Measurements from ENCODE around the gene KCNQ4.

Gene KCNQ4

GRCh38 chr1:40798366-40799281, 15.0 kb downstream of the KCNQ4 start:
- no peaks in the 10 kb centered on the region for H3K36me3 ChIP-seq (ENCODE audit: insufficient read depth, low read length)
- no peaks in the 10 kb centered on the region for H3K9me3 ChIP-seq (ENCODE audit: low read length)
- H3K4me1 ChIP-seq (ENCODE audit: insufficient read depth, low read length): peaks cover 11% of the 10 kb centered on the region
- no peak overlapping the region for H2AFZ ChIP-seq (ENCODE audit: low read depth, low read length)
- H3K27me3 ChIP-seq (ENCODE audit: insufficient read depth, low read length): peaks cover 6% of the 10 kb centered on the region
- H3K4me3 ChIP-seq (ENCODE audit: low read length): no peak overlapping the region

GRCh38 chr1:40799351-40799867, 15.8 kb downstream of the KCNQ4 start:
- peaks cover 4% of the 10 kb centered on the region for H3K27me3 ChIP-seq (ENCODE audit: insufficient read depth, low read length)
- H2AFZ ChIP-seq (ENCODE audit: low read depth, low read length): no peak overlapping the region
- H3K4me3 ChIP-seq (ENCODE audit: low read length): no peak overlapping the region
- H3K36me3 ChIP-seq (ENCODE audit: insufficient read depth, low read length): no peaks in the 10 kb centered on the region
- no peaks in the 10 kb centered on the region for H3K9me3 ChIP-seq (ENCODE audit: low read length)
- H3K4me1 ChIP-seq (ENCODE audit: insufficient read depth, low read length): peaks cover 11% of the 10 kb centered on the region

- H3K36me3 ChIP-seq (ENCODE audit: insufficient read depth, low read length): no peaks in the 10 kb centered on the region
- peaks cover 15% of the 10 kb centered on the region for H3K4me1 ChIP-seq (ENCODE audit: insufficient read depth, low read length)
- H3K9me3 ChIP-seq (ENCODE audit: low read length): no peaks in the 10 kb centered on the region
- H3K4me3 ChIP-seq (ENCODE audit: low read length): no peak overlapping the region
- H3K27me3 ChIP-seq (ENCODE audit: insufficient read depth, low read length): peaks cover 4% of the 10 kb centered on the region
- H2AFZ ChIP-seq (ENCODE audit: low read depth, low read length): no peak overlapping the region
Observed at GRCh38 chr1:40801742-40802077, 18.1 kb downstream of the KCNQ4 start.

GRCh38 chr1:40802078-40802741, 18.6 kb downstream of the KCNQ4 start:
- H3K4me3 ChIP-seq (ENCODE audit: low read length): no peak overlapping the region
- no peak overlapping the region for H2AFZ ChIP-seq (ENCODE audit: low read depth, low read length)
- peaks cover 17% of the 10 kb centered on the region for H3K4me1 ChIP-seq (ENCODE audit: insufficient read depth, low read length)
- H3K9me3 ChIP-seq (ENCODE audit: low read length): no peaks in the 10 kb centered on the region
- no peaks in the 10 kb centered on the region for H3K36me3 ChIP-seq (ENCODE audit: insufficient read depth, low read length)
- H3K27me3 ChIP-seq (ENCODE audit: insufficient read depth, low read length): peaks cover 4% of the 10 kb centered on the region

GRCh38 chr1:40802742-40803113, 19.1 kb downstream of the KCNQ4 start:
- H3K4me3 ChIP-seq (ENCODE audit: low read length): no peak overlapping the region
- no peak overlapping the region for H2AFZ ChIP-seq (ENCODE audit: low read depth, low read length)
- peaks cover 22% of the 10 kb centered on the region for H3K4me1 ChIP-seq (ENCODE audit: insufficient read depth, low read length)
- H3K9me3 ChIP-seq (ENCODE audit: low read length): no peaks in the 10 kb centered on the region
- peaks cover 4% of the 10 kb centered on the region for H3K27me3 ChIP-seq (ENCODE audit: insufficient read depth, low read length)
- no peaks in the 10 kb centered on the region for H3K36me3 ChIP-seq (ENCODE audit: insufficient read depth, low read length)

GRCh38 chr1:40803447-40803846, 19.9 kb downstream of the KCNQ4 start:
- H3K9me3 ChIP-seq (ENCODE audit: low read length): no peaks in the 10 kb centered on the region
- H2AFZ ChIP-seq (ENCODE audit: low read depth, low read length): no peak overlapping the region
- no peak overlapping the region for H3K4me3 ChIP-seq (ENCODE audit: low read length)
- peaks cover 24% of the 10 kb centered on the region for H3K4me1 ChIP-seq (ENCODE audit: insufficient read depth, low read length)
- no peaks in the 10 kb centered on the region for H3K36me3 ChIP-seq (ENCODE audit: insufficient read depth, low read length)
- H3K27me3 ChIP-seq (ENCODE audit: insufficient read depth, low read length): peaks cover 4% of the 10 kb centered on the region

- Histone ChIP-seq H3K9me3 (ENCODE audit: low read length) (no peaks in the 10 kb centered on the region), H3K27me3 (ENCODE audit: insufficient read depth, low read length) (peaks cover 6% of the 10 kb centered on the region), H3K4me1 (ENCODE audit: insufficient read depth, low read length) (peaks cover 24% of the 10 kb centered on the region), H3K36me3 (ENCODE audit: insufficient read depth, low read length) (no peaks in the 10 kb centered on the region), H2AFZ (ENCODE audit: low read depth, low read length) (no peak overlapping the region), H3K4me3 (ENCODE audit: low read length) (no peak overlapping the region)
Observed at GRCh38 chr1:40803902-40804301, 20.3 kb downstream of the KCNQ4 start.

- Histone ChIP-seq H3K27me3 (ENCODE audit: insufficient read depth, low read length) (peaks cover 7% of the 10 kb centered on the region), H3K9me3 (ENCODE audit: low read length) (no peaks in the 10 kb centered on the region), H3K4me1 (ENCODE audit: insufficient read depth, low read length) (peaks cover 17% of the 10 kb centered on the region)
Observed at GRCh38 chr1:40806240-40806639, 22.7 kb downstream of the KCNQ4 start.

GRCh38 chr1:40806731-40807695, 23.4 kb downstream of the KCNQ4 start:
- Histone ChIP-seq H3K36me3 (ENCODE audit: insufficient read depth, low read length) (no peaks in the 10 kb centered on the region), H3K27me3 (ENCODE audit: insufficient read depth, low read length) (peaks cover 9% of the 10 kb centered on the region), H3K4me3 (ENCODE audit: low read length) (no peak overlapping the region), H2AFZ (ENCODE audit: low read depth, low read length) (no peak overlapping the region), H3K9me3 (ENCODE audit: low read length) (no peaks in the 10 kb centered on the region), H3K4me1 (ENCODE audit: insufficient read depth, low read length) (peaks cover 15% of the 10 kb centered on the region)

More at GRCh38 chr1:40806240-40806639, 22.7 kb downstream of the KCNQ4 start:
- H3K4me3 ChIP-seq (ENCODE audit: low read length): no peak overlapping the region
- H2AFZ ChIP-seq (ENCODE audit: low read depth, low read length): no peak overlapping the region
- H3K36me3 ChIP-seq (ENCODE audit: insufficient read depth, low read length): no peaks in the 10 kb centered on the region

- H3K4me1 ChIP-seq (ENCODE audit: insufficient read depth, low read length): peaks cover 13% of the 10 kb centered on the region
- H3K27me3 ChIP-seq (ENCODE audit: insufficient read depth, low read length): peaks cover 12% of the 10 kb centered on the region
- H2AFZ ChIP-seq (ENCODE audit: low read depth, low read length): no peak overlapping the region
- H3K9me3 ChIP-seq (ENCODE audit: low read length): no peaks in the 10 kb centered on the region
- H3K36me3 ChIP-seq (ENCODE audit: insufficient read depth, low read length): no peaks in the 10 kb centered on the region
- H3K4me3 ChIP-seq (ENCODE audit: low read length): no peak overlapping the region
Observed at GRCh38 chr1:40808002-40808401, 24.4 kb downstream of the KCNQ4 start.

GRCh38 chr1:40808444-40808843, 24.9 kb downstream of the KCNQ4 start:
- H3K9me3 ChIP-seq (ENCODE audit: low read length): no peaks in the 10 kb centered on the region
- peaks cover 12% of the 10 kb centered on the region for H3K27me3 ChIP-seq (ENCODE audit: insufficient read depth, low read length)
- peaks cover 13% of the 10 kb centered on the region for H3K4me1 ChIP-seq (ENCODE audit: insufficient read depth, low read length)
- H3K4me3 ChIP-seq (ENCODE audit: low read length): no peak overlapping the region
- no peaks in the 10 kb centered on the region for H3K36me3 ChIP-seq (ENCODE audit: insufficient read depth, low read length)
- H2AFZ ChIP-seq (ENCODE audit: low read depth, low read length): no peak overlapping the region

GRCh38 chr1:40808909-40809308, 25.3 kb downstream of the KCNQ4 start:
- Histone ChIP-seq H2AFZ (ENCODE audit: low read depth, low read length) (no peak overlapping the region), H3K9me3 (ENCODE audit: low read length) (no peaks in the 10 kb centered on the region), H3K36me3 (ENCODE audit: insufficient read depth, low read length) (no peaks in the 10 kb centered on the region), H3K4me3 (ENCODE audit: low read length) (no peak overlapping the region), H3K4me1 (ENCODE audit: insufficient read depth, low read length) (peaks cover 13% of the 10 kb centered on the region), H3K27me3 (ENCODE audit: insufficient read depth, low read length) (peaks cover 12% of the 10 kb centered on the region)
